Caki2 (cell line): Measurements from ENCODE around the gene TM7SF2. TPM values are rescaled to one million over a fixed set of nuclear protein-coding genes. Genes with fewer than 3 reads are reported as not detected.

ENCODE experiments used
- DNase-seq: peaks from one replicate; pipeline ENCODE4 v3.0.0-alpha.2; 2015; ENCODE audit warnings: low read depth
- in situ Hi-C: cut with HindIII; loops from 2 replicates; pipeline ENCODE4 v1.10.0; 2016; ENCODE audit warnings: low sequenced_read_pairs, low pct_unique_long_range_greater_than_20kb, mixed read lengths
- total RNA-seq: library from RNA; depleted of rRNA; stranded (reverse); fragments of >200 nt; shearing (Covaris generic); gene quantifications from 2 replicates; pipeline ENCODE4 v1.2.3, GENCODE V29; 2014; ENCODE audit warnings: low replicate concordance; rRNA removed

TM7SF2 gene
- 8.1 and 19.1 TPM in 2 replicates for total RNA-seq

- DNase-seq = peak; percentile 89
- in situ Hi-C loops = no loop called here
These were observed at the start of gene TM7SF2 for GRCh38 chr11:65111744-65112545. Gene TM7SF2, plus strand, starts transcription at chr11:65111872. Its CDS starts 144 bp downstream, at chr11:65112016.

GRCh38 chr11:65063532-65063931, 48.1 kb upstream of the TM7SF2 start:
- DNase-seq = no peak
- in situ Hi-C loops = no loop called here

GRCh38 chr11:65064847-65065240, 46.8 kb upstream of the TM7SF2 start:
- in situ Hi-C loops = no loop called here
- DNase-seq = no peak

- in situ Hi-C loops = no loop called here
- no peak for DNase-seq
These were observed 45.8 kb upstream of the TM7SF2 start for GRCh38 chr11:65065851-65066250.

DNA sequence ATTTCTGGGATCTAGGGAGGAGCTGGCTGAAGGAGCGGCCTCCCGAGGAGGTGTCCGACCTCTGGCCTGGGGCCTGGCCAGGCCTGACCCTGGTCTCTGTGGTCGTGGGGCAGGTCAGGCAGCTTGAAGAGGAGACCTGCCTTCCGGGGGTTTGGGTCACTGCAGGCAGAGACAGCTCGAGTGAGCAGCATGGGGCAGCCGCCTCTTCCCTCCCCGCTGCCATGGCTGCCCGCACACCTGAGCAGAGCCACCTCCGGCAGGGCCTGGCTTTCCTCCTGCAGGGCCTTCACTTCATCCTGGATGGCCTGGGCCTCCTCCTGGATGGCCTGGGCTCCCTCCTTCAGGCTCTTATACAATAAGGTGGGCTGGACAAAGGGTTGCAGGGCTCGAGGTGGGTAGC, 45.4 kb upstream of the TM7SF2 start:
- in situ Hi-C loops = no loop called here
- DNase-seq = no peak

GRCh38 chr11:65066805-65067291, 44.8 kb upstream of the TM7SF2 start:
- in situ Hi-C loops = no loop called here
- no peak for DNase-seq

- in situ Hi-C loops = no loop called here
- DNase-seq = no peak
These were observed 44.2 kb upstream of the TM7SF2 start for GRCh38 chr11:65067446-65067845.

DNA sequence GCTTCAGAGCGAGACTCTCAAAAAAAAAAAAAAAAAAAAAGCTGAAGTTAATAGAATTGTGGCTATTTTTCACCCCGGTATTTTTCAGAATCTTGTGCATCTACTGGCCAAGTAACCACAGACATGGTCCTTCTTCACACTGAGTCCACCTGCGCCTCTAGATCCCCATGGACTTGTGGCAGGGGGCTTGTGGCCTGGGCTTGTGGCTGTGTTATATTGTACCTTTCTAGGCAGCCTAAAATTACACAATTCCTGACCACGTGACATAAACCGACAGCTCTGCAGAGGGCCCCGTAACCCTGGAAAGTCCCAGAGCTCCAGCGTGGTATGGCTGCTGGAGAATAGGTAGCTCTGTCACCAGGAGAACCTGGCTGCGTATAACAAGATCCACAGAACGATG, 42.5 kb upstream of the TM7SF2 start:
- DNase-seq = no peak
- in situ Hi-C loops = no loop called here

DNA sequence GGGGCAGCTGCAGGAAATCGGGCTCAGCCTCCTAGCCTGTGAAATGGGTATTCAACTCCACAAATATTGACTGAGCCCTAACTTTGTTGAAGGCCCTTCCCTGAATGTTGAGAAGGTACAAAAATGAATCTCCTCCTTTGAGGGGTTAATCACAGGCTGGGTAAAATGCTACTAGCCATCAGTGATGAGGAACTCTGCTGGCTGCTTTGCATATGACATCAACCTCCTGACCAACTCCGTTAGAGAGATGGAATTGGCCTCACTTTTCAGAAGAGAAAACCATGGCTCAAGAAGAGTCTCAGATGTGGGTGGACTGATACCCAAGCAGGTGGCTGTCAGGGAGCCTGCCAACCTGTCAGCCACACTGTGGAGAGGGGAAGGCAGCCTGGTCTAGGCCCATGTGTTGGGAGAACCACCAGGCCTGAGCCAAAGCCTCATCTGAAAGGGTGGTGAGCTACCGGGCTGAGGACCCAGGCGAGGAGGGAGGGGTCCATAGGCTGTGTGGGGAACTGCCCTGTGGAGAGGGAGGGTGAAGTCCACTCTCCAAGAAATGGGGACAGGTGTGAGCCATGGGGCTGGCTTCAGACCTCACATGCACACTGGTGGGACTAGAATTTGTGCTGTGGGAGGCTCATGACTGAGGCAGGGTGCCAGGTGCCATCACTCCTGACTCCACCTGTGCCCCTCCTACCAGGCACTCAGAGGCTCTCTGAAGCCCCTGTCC, 39.6 kb upstream of the TM7SF2 start:
- in situ Hi-C loops = no loop called here
- DNase-seq = no peak

DNA sequence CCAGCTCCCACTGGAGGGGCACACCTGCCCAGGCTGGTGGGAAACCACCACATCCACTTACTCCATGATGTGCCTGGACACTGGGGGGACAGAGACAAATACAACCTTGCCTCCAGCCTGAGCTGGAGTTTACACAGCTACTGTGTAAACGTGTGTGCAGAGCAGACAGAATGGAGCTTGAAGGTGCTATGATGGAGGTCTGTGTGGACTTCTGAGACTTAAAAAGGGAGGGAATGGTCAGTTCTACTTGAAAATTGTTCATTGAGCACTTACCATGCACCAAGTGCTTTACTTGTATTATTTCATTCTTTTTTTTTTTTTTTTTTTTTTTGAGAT, 39.1 kb upstream of the TM7SF2 start:
- in situ Hi-C loops = no loop called here
- DNase-seq = no peak

- in situ Hi-C loops = no loop called here
- no peak for DNase-seq
These were observed 34.2 kb upstream of the TM7SF2 start for GRCh38 chr11:65077451-65077850.

DNA sequence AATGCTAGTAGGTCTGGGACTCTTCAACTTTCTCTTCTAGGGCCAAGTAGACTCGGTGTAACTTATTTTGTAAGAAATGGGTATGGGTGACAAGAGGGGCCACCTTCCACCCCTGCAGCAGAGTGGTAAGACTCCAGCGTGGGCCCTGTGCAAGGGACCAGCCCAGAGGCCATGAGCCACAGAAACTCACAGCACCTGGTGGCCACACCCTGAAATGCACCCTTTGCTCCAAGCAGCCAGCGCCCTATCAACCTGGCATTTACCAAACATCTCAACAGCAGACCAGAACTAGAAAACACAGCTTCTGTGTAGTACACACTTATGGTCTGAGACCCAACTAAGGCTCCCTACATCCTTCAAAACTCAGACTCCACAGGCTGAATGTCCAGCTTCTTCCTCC, 33.5 kb upstream of the TM7SF2 start:
- peak; percentile 17 for DNase-seq

GRCh38 chr11:65078786-65079342, 32.8 kb upstream of the TM7SF2 start:
- in situ Hi-C loops = no loop called here

More for the DNA sequence above, 33.5 kb upstream of the TM7SF2 start:
- in situ Hi-C loops = no loop called here

DNA sequence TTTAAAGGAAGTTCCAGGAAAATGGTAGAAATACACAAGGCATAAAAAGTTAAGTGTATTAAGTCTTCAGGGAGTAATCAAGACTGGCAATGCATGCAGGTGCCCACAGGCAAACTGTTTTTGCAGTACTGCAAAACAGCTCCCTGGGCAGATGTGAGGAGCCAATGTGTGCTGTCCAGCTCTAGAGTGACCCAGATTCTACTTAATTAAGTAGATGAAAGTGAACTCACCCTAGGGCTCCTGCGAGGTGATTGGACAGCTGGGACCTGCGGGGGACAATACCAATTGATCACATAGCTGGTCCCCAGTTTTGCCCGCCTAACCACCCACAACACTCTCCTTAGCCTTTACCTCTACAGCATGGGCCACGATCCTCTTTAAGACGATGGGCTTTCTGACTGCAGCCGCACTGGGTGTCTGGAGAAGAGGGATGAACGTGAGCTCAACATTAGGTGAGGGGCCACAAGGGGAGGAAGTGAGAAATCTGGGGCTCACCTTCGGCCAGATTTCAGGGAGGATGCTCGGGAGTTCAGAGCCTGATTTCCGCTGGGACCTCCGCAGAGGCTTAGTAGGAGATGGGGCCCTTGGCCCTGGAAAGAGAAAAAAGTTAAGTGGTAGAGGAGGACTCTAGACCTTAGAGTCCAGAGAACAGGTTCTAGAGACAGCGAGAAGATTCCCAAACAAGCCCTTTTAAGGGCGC, 28.4 kb upstream of the TM7SF2 start:
- DNase-seq = no peak
- in situ Hi-C loops = no loop called here

More at GRCh38 chr11:65078786-65079342, 32.8 kb upstream of the TM7SF2 start:
- DNase-seq = no peak

GRCh38 chr11:65083834-65084597, 27.7 kb upstream of the TM7SF2 start, which contains the start of the genes CDCA5 and ZFPL1:
Gene CDCA5, minus strand, starts transcription at chr11:65084040. Its CDS starts 62 bp downstream, at chr11:65083978.
Gene ZFPL1, plus strand, starts transcription at chr11:65084222. Its CDS starts 477 bp downstream, at chr11:65084699.
- in situ Hi-C loops = no loop called here

DNA sequence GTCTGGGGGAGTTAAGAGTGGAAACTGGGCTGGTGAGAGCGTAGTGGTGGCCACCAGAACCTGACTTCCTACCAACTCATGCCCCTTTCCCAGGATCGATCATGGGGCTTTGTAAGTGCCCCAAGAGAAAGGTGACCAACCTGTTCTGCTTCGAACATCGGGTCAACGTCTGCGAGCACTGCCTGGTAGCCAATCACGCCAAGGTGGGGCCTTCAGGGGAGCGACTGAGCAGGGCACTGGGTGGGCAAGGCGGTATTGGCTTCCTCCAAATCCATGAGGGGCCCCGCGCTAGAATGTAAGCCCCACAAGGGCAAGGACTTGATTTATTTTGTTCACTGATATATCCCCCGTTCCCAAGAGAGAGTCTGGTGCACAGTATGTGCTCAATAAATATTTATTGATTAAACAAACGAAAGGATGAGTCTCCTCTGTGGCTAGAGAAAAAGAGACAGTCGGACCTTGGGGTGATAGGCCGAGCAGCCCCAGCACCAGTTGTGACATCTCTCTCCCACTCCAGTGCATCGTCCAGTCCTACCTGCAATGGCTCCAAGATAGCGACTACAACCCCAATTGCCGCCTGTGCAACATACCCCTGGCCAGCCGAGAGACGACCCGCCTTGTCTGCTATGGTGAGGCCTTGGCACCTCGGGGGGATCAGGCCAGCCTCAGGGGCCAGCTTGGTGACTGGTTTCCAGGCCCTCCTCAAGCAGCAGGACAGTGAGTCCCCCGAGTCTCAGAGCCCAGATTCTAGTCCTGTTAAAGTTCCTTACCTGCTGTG, 26.9 kb upstream of the TM7SF2 start:
- in situ Hi-C loops = no loop called here

More at GRCh38 chr11:65083834-65084597, 27.7 kb upstream of the TM7SF2 start, which contains the start of the genes CDCA5 and ZFPL1:
- peak; percentile 90 for DNase-seq

DNA sequence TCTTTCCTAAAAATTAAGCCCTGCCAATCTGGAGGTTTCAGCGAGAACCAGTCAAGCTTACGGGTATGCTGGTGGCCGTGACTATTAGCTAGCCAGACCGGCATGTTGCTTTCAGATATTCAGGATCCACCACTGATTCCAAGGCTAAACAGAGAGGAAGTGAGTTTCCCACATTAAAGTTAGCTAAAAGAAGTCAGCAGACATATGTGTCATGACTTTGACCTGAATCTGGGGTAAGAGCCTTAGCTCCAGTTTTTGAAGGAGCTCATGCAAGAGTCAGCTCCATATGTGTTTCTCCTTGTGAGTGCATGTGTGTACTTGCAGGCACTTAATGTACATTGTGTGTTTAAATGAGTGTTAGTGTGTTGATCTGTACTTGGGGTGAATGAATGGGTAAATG, 26.2 kb upstream of the TM7SF2 start:
- no peak for DNase-seq
- in situ Hi-C loops = no loop called here

More for the DNA sequence above, 26.9 kb upstream of the TM7SF2 start:
- DNase-seq = no peak
